Thoracic aorta (tissue), 2 donors: ENCODE results near the gene XCR1. TPM values are rescaled to one million over a fixed set of nuclear protein-coding genes. Genes with fewer than 3 reads are reported as not detected.

Experiments used
- ATAC-seq: fragments of 150-250 bp; one replicate; pipeline ENCODE4 v1.8.0; 2017; ENCODE audit warnings: low read depth; ENCODE audit not compliant: insufficient number of reproducible peaks, low FRiP score
- DNase-seq: peaks from one replicate; pipeline ENCODE4 v3.0.0-alpha.2; 2020; ENCODE audit warnings: low spot score
- H3K27ac ChIP-seq, 2 donors: fragments of 200-600 bp; sonication (generic); 1 replicate in 1 of 2; 2 replicates in 1 of 2; pipeline ENCODE4 v1.5.1; 2016; ENCODE audit warnings: mild to moderate bottlenecking in 2 of 2, moderate library complexity in 2 of 2
- H3K27me3 ChIP-seq: fragments of 200-600 bp; sonication (generic); replicated peaks from 2 replicates; pipeline ENCODE4 v1.6.0; 2016; ENCODE audit warnings: mild to moderate bottlenecking; ENCODE audit not compliant: insufficient read depth
- H3K36me3 ChIP-seq: fragments of 200-600 bp; sonication (generic); one replicate; pipeline ENCODE4 v1.5.1; 2016
- H3K4me1 ChIP-seq, 2 donors: fragments of 200-600 bp; sonication (generic); 1 replicate in 1 of 2; 2 replicates in 1 of 2; pipeline versions ENCODE4 v1.5.1 to v1.6.0; 2016; ENCODE audit warnings: low read depth in 2 of 2, mild to moderate bottlenecking in 1 of 2; ENCODE audit not compliant: control insufficient read depth in 1 of 2
- H3K4me3 ChIP-seq: fragments of 200-600 bp; sonication (generic); 2 replicates; pipeline ENCODE4 v1.5.1; 2016; ENCODE audit warnings: mild to moderate bottlenecking
- H3K9me3 ChIP-seq: fragments of 200-600 bp; sonication (generic); 2 replicates; pipeline ENCODE4 v1.5.1; 2016
- CTCF ChIP-seq: fragments of 200-600 bp; sonication (generic); IDR thresholded peaks from one replicate; pipeline ENCODE4 v1.5.1; 2019; ENCODE audit warnings: antibody characterized with exemption
- total RNA-seq, 2 donors: library from RNA; depleted of rRNA; stranded (reverse); fragments of >200 nt; gene quantifications; one replicate each; pipeline versions ENCODE4 v1.1.0 to v1.2.3, GENCODE V29; 2016

The XCR1 gene
- total RNA-seq, 2 donors from 2014 or later, result not detected

GRCh38 chr3:45992133-45992729 lies 35.1 kb downstream of the XCR1 start:
- H3K27me3 ChIP-seq, result no peaks in the 10 kb centered on the region
- H3K4me1 ChIP-seq, result peaks cover 65 to 75% of the 10 kb centered on the region in 2 donors
- peak overlapping the region; percentile 9 for H3K4me3 ChIP-seq
- H3K36me3 ChIP-seq, result no peaks in the 10 kb centered on the region
- TF ChIP-seq CTCF, result no peak
- DNase-seq (no peak), ATAC-seq (peak; percentile 61)
- H3K27ac ChIP-seq, result peak overlapping the region; percentile 99 to 100
- H3K9me3 ChIP-seq, result no peaks in the 10 kb centered on the region

GRCh38 chr3:45991341-45991740 lies 35.9 kb downstream of the XCR1 start:
- no peak overlapping the region for H3K4me3 ChIP-seq
- H3K27ac ChIP-seq, result peak overlapping the region; percentile 99 to 100
- DNase-seq, result no peak
- no peaks in the 10 kb centered on the region for H3K9me3 ChIP-seq
- H3K4me1 ChIP-seq, result peaks cover 74 to 84% of the 10 kb centered on the region in 2 donors
- no peak for ATAC-seq
- no peaks in the 10 kb centered on the region for H3K27me3 ChIP-seq
- H3K36me3 ChIP-seq, result no peaks in the 10 kb centered on the region
- no peak for TF ChIP-seq CTCF

- Histone ChIP-seq H3K4me3 (no peak overlapping the region), H3K9me3 (no peaks in the 10 kb centered on the region), H3K27ac (peak overlapping the region; percentile 99 to 100), H3K36me3 (no peaks in the 10 kb centered on the region), H3K27me3 (no peaks in the 10 kb centered on the region), H3K4me1 (peaks cover 82 to 95% of the 10 kb centered on the region in 2 donors)
- DNase-seq (no peak), ATAC-seq (no peak)
- TF ChIP-seq CTCF, result no peak
These were observed 37.1 kb downstream of the XCR1 start for GRCh38 chr3:45990181-45990580.

- no peak for TF ChIP-seq CTCF
- ATAC-seq, result no peak
- no peaks in the 10 kb centered on the region for H3K27me3 ChIP-seq
- H3K9me3 ChIP-seq, result no peaks in the 10 kb centered on the region
- H3K4me1 ChIP-seq, result peaks cover 88 to 100% of the 10 kb centered on the region in 2 donors
- no peak overlapping the region for H3K4me3 ChIP-seq
- no peaks in the 10 kb centered on the region for H3K36me3 ChIP-seq
- H3K27ac ChIP-seq, result peak overlapping the region; percentile 99 to 100
- no peak for DNase-seq
These were observed 38.5 kb downstream of the XCR1 start for GRCh38 chr3:45988804-45989203.

GRCh38 chr3:45988362-45988761 lies 38.9 kb downstream of the XCR1 start:
- Histone ChIP-seq H3K4me1 (peaks cover 88 to 100% of the 10 kb centered on the region in 2 donors), H3K27me3 (no peaks in the 10 kb centered on the region), H3K9me3 (no peaks in the 10 kb centered on the region), H3K27ac (peak overlapping the region; percentile 99 to 100), H3K36me3 (no peaks in the 10 kb centered on the region), H3K4me3 (no peak overlapping the region)
- ATAC-seq (no peak), DNase-seq (no peak)
- no peak for TF ChIP-seq CTCF
